Central memory CD8-positive, alpha-beta T cell (primary cell): ENCODE data around the gene CAMTA1.
"Not testable (repeated sequence)": the region's sequence is repeated elsewhere in the genome, so short reads cannot be mapped to it uniquely, and the experiment has no call there.

Experiments
- ATAC-seq: fragments of 150-1000 bp; cut with Tn5 transposase; replicated peaks from 2 replicates; pipeline ENCODE4 v1.10.0; 2022; ENCODE audit warnings: mild to moderate bottlenecking, moderate FRiP score, moderate number of reproducible peaks; ENCODE audit not compliant: poor library complexity, severe bottlenecking; ENCODE audit errors: extremely low read depth
- DNase-seq, 2 donors: peaks; one replicate each; pipeline ENCODE4 v3.0.0; 2021; ENCODE audit warnings: low spot score in 2 of 2
- H3K27ac Mint-ChIP-seq: one replicate; pipeline ENCODE4 v1.8.0; 2022; ENCODE audit warnings: low read depth, mild to moderate bottlenecking, moderate library complexity, mixed read lengths
- H3K27me3 Mint-ChIP-seq: one replicate; pipeline ENCODE4 v1.8.0; 2022; ENCODE audit warnings: mixed read lengths
- H3K36me3 Mint-ChIP-seq: one replicate; pipeline ENCODE4 v1.8.0; 2022; ENCODE audit warnings: mild to moderate bottlenecking, moderate library complexity, mixed read lengths; ENCODE audit not compliant: insufficient read depth
- H3K4me1 Mint-ChIP-seq: one replicate; pipeline ENCODE4 v1.8.0; 2022; ENCODE audit warnings: mixed read lengths
- H3K4me3 Mint-ChIP-seq: one replicate; pipeline ENCODE4 v1.8.0; 2022; ENCODE audit warnings: mild to moderate bottlenecking, moderate library complexity, mixed read lengths
- H3K9me3 Mint-ChIP-seq: one replicate; pipeline ENCODE4 v1.8.0; 2022; ENCODE audit warnings: mixed read lengths

The CAMTA1 gene

DNA sequence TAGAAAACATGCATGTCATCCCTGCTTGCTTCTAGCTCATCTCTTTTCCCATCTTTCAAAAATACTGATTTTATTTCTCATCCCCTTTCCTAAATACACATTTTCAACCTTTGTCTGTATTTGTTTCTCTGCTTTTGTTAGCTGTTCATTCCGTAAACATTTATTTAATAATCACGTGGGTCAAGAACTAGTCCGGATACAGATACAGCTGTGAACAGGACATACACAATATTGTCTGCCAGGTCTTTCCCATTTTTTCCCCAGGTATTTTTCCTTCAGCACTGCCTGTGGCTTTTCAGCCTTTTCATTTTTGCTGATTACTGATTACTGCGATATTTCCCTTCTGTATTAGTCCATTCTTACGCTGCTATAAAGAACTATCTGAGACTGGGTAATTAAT is 1004.6 kb downstream of the CAMTA1 start:
- H3K27ac Mint-ChIP-seq = no peak overlapping the region
- peaks cover 19% of the 10 kb centered on the region for H3K9me3 Mint-ChIP-seq
- H3K36me3 Mint-ChIP-seq = peaks cover 3% of the 10 kb centered on the region
- no peak overlapping the region for H3K4me3 Mint-ChIP-seq
- H3K27me3 Mint-ChIP-seq = no peaks in the 10 kb centered on the region
- ATAC-seq (no peak), DNase-seq (no peak)
- H3K4me1 Mint-ChIP-seq = no peaks in the 10 kb centered on the region

DNA sequence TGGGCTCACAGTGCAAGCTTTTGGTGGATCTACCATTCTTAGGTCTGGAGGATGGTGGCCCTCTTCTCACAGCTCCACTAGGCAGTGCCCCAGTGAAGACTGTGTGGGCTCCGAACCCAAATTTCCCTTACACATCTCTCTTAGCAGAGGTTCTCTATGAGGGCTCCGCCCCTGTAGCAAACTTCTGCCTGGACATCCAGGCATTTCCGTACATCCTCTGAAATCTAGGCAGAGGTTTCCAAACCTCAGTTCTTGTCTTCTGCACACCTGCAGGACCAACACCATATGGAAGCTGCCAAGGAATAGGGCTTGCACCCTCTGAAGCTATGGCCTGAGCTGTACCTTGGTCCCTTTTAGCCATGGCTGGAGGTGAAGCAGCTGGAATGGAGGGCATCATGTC is 1005.8 kb downstream of the CAMTA1 start:
- not testable (repeated sequence) for H3K4me1 Mint-ChIP-seq, H3K27ac Mint-ChIP-seq, H3K4me3 Mint-ChIP-seq, DNase-seq, ATAC-seq, H3K27me3 Mint-ChIP-seq, H3K36me3 Mint-ChIP-seq
- H3K9me3 Mint-ChIP-seq = peaks cover 19% of the 10 kb centered on the region

DNA sequence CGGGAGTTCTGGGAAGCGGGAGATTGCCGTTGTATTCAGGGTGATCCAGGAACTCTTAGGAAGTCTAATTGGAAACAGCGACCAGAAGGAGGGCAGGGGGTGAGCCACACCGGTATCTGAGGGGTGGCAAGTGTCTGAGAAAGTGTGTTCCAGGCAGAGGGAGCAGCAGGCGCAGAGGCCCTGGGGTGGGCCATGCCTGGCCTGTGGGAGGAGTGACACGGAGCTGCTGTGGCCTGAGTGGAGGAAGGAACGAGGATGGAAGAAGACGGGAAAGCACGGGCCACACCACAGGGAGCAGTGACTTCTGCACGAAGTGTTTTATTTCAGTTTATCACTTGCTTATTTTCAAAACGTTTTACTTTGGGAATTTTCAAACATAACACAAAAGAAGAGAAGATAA is 1010.2 kb downstream of the CAMTA1 start:
- H3K27me3 Mint-ChIP-seq = no peaks in the 10 kb centered on the region
- no peak for ATAC-seq
- H3K9me3 Mint-ChIP-seq = peaks cover 9% of the 10 kb centered on the region
- H3K36me3 Mint-ChIP-seq = peaks cover 3% of the 10 kb centered on the region
- peak overlapping the region; percentile 23 for H3K27ac Mint-ChIP-seq
- H3K4me3 Mint-ChIP-seq = no peak overlapping the region
- H3K4me1 Mint-ChIP-seq = no peaks in the 10 kb centered on the region
- no peak for DNase-seq

DNA sequence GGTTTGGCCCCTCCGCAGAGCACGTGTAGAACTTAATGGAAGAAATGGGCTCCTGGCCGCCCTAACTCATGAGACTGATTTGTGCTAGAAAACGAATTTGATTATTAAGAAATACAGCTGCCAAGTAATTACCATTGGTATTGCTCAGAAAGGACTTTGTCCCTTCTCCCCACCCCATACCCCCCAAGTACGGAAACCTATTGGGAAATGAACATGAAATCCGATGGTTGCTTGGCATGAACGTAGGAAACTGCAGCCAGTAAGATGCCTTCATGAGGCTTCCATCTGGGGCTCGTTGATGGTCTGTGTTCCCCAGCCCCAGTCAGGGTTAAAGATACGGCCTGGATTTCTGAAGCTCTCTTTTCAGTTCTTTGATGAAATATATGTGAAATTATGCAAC is 1020.2 kb downstream of the CAMTA1 start:
- DNase-seq (no peak), ATAC-seq (no peak)
- Mint-ChIP-seq H3K9me3 (no peaks in the 10 kb centered on the region), H3K27ac (no peak overlapping the region), H3K4me1 (no peaks in the 10 kb centered on the region), H3K36me3 (peaks cover 5% of the 10 kb centered on the region), H3K4me3 (no peak overlapping the region), H3K27me3 (no peaks in the 10 kb centered on the region)

DNA sequence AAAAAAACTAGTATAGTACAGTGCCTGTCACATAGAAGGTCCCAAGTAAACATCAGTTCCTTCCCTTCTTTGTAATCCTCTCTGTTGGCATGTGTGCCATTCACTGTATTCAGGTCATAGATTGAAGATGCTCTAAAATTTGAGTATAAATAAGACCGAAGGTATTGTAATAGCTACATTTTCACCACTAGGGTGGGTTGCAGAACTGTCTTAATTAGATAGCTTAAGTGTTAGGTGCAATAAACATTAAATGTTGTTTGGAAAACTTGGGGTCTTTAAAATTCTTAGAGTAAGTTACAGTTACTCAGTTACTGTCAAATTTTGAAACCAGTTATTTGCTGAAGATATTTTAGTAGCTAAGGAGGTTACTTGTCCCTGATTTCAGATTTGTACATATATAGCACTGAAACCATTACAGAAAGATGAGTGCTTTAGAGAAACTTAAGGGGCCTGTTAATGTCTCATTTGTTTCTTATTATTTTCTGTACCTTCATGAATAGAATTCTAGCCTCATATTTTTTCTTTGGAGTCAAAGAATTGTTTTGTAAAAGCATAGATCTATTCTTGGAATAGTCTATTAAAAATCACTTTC is 1023.1 kb downstream of the CAMTA1 start:
- H3K27ac Mint-ChIP-seq = no peak overlapping the region

DNA sequence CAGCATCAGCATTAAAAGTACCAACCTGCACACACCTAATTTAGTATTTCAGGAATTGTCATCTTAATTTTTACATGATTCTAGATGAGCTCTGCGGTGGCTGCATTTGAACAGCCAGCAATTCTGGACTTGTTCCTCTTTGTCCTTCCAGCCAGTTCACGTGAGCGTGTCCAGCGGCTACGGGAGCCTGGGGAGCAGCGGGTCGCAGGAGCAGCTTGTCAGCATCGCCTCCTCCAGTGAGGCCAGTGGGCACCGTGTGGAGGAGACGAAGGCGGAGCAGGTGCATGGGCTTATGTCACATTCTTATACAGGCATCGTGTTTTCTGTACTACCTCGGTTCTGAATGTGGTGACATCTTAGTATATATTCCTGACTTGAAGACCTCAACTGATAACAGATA is 1024.5 kb downstream of the CAMTA1 start:
- no peak for ATAC-seq

More for the DNA sequence above, 1023.1 kb downstream of the CAMTA1 start:
- Mint-ChIP-seq H3K4me3 (no peak overlapping the region), H3K36me3 (peaks cover 5% of the 10 kb centered on the region), H3K4me1 (no peaks in the 10 kb centered on the region), H3K27me3 (no peaks in the 10 kb centered on the region), H3K9me3 (peaks cover 6% of the 10 kb centered on the region)
- DNase-seq (no peak), ATAC-seq (no peak)

GRCh38 chr1:7810395-7810794 is 1025.1 kb downstream of the CAMTA1 start:
- no peak for ATAC-seq
- no peak for DNase-seq
- no peaks in the 10 kb centered on the region for H3K27me3 Mint-ChIP-seq
- no peak overlapping the region for H3K27ac Mint-ChIP-seq
- H3K9me3 Mint-ChIP-seq = peaks cover 17% of the 10 kb centered on the region
- H3K4me3 Mint-ChIP-seq = no peak overlapping the region
- no peaks in the 10 kb centered on the region for H3K4me1 Mint-ChIP-seq
- peaks cover 3% of the 10 kb centered on the region for H3K36me3 Mint-ChIP-seq

More for the DNA sequence above, 1024.5 kb downstream of the CAMTA1 start:
- DNase-seq = no peak
- Mint-ChIP-seq H3K36me3 (peaks cover 5% of the 10 kb centered on the region), H3K9me3 (peaks cover 17% of the 10 kb centered on the region), H3K4me1 (no peaks in the 10 kb centered on the region), H3K27ac (no peak overlapping the region), H3K4me3 (no peak overlapping the region), H3K27me3 (no peaks in the 10 kb centered on the region)

DNA sequence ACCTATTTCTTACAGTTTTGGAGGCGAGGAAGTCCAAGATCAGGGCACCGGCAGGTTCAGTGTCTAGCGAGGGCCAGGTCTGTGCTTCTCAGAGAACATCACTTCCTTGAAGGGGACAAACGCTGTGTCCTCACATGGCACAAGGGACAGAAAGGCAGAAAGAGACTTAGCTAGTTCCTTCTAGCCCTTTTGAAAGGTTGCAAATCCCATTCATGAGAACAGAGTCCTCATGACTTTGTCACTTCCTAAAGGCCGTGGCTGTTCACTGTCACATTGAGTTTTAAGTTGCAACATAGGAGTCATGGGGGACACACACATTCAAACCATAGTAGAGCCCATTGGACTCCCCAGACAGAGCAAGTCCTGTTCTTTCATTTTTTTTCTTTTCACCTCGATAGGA is 1026.2 kb downstream of the CAMTA1 start:
- H3K4me3 Mint-ChIP-seq = no peak overlapping the region
- H3K9me3 Mint-ChIP-seq = peaks cover 17% of the 10 kb centered on the region
- ATAC-seq (no peak), DNase-seq (no peak)
- no peak overlapping the region for H3K27ac Mint-ChIP-seq
- H3K4me1 Mint-ChIP-seq = no peaks in the 10 kb centered on the region
- H3K27me3 Mint-ChIP-seq = no peaks in the 10 kb centered on the region
- H3K36me3 Mint-ChIP-seq = peaks cover 1% of the 10 kb centered on the region

GRCh38 chr1:7813677-7814373 is 1028.6 kb downstream of the CAMTA1 start:
- Mint-ChIP-seq H3K27ac (no peak overlapping the region), H3K27me3 (no peaks in the 10 kb centered on the region), H3K9me3 (peaks cover 17% of the 10 kb centered on the region), H3K4me3 (no peak overlapping the region), H3K36me3 (no peaks in the 10 kb centered on the region), H3K4me1 (no peaks in the 10 kb centered on the region)
- ATAC-seq (no peak), DNase-seq (no peak)
